Measurements from ENCODE around the gene ADGRF5.

Gene ADGRF5

GRCh38 chr6:46927066-46927465 lies 5.3 kb upstream of the ADGRF5 start:
- no peak for DNase-seq

- DNase-seq: no peak
Observed at GRCh38 chr6:46926481-46926880, 4.7 kb upstream of the ADGRF5 start.

DNA sequence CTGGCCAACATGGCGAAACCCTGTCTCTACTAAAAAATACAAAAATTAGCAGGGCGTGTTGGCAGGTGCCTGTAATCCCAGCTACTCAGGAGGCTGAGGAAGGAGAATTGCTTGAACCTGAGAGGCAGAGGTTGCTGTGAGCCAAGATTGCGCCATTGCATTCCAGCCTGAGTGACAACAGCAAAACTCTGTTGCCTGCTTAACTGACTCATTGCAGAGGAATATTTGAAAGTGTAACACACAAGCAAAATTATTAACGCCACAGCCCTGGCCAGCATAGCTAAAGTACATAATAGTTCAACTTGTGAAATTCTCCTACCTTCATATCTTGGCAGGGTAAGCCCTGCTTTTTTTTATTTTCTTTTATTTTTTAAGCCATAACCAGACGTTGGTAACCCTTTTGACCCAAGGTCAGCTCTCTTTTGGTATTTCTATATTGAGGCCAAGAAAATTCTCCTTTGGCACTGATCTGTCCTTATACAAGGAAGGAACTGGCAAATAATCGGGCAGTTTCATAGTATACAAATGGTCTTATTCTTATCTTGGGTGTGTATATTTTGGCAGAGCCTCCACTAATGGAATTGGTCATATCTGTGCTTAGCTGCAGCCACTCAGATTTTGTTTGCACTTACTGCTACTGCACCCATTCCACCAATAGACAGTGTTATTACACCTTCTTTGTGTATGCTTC lies 4.0 kb upstream of the ADGRF5 start:
- DNase-seq: no peak

GRCh38 chr6:46923476-46923875 lies 1.7 kb upstream of the ADGRF5 start:
- no peak for DNase-seq

- DNase-seq: no peak
Observed at GRCh38 chr6:46921059-46921458, 679 bp downstream of the ADGRF5 start.

GRCh38 chr6:46918806-46919205 lies 2.9 kb downstream of the ADGRF5 start:
- no peak for DNase-seq

GRCh38 chr6:46917002-46917545 lies 4.7 kb downstream of the ADGRF5 start:
- peak; percentile 27 for DNase-seq

- no peak for DNase-seq
Observed at GRCh38 chr6:46915866-46916265, 5.9 kb downstream of the ADGRF5 start.

- DNase-seq: no peak
Observed at GRCh38 chr6:46915380-46915779, 6.4 kb downstream of the ADGRF5 start.

GRCh38 chr6:46914279-46914810 lies 7.4 kb downstream of the ADGRF5 start:
- DNase-seq: no peak

DNA sequence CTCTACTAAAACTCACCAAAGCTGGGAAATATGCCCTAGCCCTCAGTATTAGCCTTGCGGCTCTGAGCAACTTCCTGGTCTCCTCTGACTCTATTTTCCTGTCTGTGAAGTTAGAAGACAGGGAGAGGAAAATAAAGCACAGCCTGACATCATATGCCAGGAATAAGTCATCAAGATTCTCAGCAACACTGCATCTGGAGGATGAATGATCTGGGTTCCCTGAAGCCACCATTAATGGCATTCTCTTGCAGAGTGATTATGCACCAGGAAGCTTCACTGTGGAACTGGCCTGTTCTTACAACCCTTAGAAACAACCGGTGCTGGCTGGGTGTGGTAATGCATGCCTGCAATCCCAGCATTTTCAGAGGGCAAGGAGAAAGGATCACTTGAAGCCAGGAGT lies 12.4 kb downstream of the ADGRF5 start:
- no peak for DNase-seq

- no peak for DNase-seq
Observed at GRCh38 chr6:46906776-46907175, 15.0 kb downstream of the ADGRF5 start.

DNA sequence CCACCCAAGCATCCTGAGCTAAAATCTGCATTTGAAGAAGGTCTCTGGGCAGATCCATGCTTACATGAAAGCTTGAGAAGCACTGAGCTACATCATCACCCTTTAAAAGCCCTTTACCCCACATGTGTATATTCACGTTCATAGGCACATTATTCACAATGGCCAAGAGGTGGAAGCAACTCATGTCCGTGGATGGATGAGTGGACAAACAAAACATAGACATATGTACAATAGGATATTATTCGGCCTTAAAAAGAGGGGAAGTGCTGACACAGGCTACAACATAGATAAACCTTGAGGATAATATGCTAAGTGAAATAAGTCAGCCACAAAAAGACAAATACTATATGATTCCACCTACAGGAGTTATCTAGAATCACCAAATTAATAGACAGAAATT lies 17.6 kb downstream of the ADGRF5 start:
- no peak for DNase-seq

DNA sequence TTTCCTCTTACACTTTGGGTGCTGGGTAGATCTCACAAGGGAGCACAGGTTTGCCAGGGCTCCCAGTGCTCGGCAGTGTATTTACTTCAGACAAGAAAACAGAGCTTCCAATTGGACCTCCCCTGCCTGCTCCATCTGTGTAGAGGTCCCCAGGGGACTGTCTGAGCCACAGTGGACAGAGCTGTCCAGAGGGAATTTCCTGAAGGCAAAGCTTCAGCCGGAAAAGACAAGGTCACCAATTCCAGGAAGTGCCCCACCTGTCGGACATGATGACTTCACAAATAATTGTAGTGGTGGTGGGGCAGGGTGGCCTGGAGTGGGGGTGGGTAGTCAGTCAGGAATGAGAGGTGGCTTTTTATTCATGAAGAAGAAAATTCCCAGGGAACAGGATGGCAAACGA lies 18.6 kb downstream of the ADGRF5 start:
- no peak for DNase-seq

DNA sequence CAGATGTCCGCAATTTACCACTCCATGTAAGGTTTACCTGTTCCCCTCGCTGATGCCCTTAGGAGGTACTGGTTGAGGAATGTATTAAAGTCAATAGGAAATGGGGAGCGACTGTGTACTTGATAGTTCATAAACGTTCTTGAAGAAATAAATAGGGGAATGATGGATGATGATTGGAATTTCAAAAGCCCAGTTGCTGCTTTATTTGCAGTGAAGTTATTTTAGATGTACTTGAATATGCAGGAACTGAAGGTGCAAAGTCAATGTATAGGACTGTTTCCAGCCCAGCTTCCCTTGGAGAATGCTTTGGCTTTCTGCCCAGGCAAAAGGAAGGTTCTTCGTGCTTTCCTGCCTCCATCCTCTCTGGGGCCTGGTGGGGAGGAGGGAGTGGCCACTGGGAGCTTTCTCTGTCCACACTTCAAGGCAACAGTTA lies 19.8 kb downstream of the ADGRF5 start:
- no peak for DNase-seq

DNA sequence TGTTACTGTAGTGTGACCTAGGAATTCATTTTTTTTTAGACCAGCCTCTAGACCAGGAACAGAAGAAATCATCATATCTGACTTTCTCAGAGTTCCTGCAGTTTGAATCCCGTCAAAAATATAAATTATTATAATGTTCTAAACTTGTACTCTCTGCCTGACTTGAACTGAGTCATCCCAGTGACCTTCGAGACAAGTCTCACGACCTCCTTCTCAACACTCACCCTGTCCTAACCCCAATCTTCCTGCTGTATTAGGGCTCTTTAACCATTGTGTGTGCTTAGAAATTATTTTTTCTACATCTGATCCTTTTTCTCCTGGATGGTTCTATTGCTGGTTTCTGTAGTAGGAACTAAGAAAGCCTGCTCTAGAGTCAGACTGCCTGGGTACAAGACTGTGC lies 21.5 kb downstream of the ADGRF5 start:
- no peak for DNase-seq

GRCh38 chr6:46899659-46900058 lies 22.1 kb downstream of the ADGRF5 start:
- DNase-seq: no peak

DNA sequence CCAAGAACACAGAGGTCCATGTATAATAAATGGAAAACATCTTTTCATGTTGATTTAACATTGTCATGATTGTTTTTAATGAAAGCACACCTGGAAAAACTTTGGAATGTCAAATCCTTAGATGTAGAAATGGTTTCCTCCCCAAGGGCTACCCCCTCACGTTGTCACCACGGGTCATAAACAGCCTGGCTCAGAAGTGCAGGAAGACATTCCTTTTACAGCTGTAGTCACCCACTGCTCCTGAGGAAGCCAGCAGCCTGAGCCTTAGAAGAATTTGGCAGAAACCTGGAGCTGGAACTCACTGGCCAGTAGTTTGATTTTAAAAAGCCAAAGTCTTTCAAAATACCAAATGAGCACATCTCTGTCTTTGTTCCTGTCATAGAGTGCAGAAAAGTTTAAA lies 23.7 kb downstream of the ADGRF5 start:
- no peak for DNase-seq

- no peak for DNase-seq
Observed at GRCh38 chr6:46896871-46897270, 24.9 kb downstream of the ADGRF5 start.

GRCh38 chr6:46895930-46896329 lies 25.8 kb downstream of the ADGRF5 start:
- no peak for DNase-seq

- no peak for DNase-seq
Observed at GRCh38 chr6:46894433-46894832, 27.3 kb downstream of the ADGRF5 start.

- no peak for DNase-seq
Observed at GRCh38 chr6:46893648-46894047, 28.1 kb downstream of the ADGRF5 start.

DNA sequence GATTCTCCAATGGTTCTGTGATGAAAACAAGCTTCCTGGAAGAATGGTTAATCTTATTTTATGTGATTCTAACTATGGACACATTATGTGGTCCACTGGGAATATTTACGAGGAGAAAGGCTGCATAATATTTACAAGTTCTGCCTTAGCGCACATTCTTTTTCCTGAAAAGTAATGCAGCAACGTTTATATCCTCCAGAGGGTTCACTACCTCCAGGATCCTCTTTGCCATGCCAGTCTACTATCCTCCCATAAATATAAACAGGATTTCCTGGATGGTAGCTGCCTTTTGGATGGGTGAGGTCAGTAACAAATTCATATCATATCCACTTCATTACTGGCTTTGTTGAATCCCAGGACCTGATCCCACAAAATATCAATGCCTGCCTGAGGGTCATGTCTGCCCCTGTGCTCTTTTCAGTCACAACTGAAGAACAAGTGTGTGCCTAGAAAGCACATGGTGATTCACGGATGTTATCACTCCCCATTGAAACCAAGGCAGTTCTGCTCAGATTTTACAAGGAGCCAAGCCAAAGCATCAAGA lies 30.4 kb downstream of the ADGRF5 start:
- no peak for DNase-seq

- no peak for DNase-seq
Observed at GRCh38 chr6:46888578-46888977, 33.2 kb downstream of the ADGRF5 start.

DNA sequence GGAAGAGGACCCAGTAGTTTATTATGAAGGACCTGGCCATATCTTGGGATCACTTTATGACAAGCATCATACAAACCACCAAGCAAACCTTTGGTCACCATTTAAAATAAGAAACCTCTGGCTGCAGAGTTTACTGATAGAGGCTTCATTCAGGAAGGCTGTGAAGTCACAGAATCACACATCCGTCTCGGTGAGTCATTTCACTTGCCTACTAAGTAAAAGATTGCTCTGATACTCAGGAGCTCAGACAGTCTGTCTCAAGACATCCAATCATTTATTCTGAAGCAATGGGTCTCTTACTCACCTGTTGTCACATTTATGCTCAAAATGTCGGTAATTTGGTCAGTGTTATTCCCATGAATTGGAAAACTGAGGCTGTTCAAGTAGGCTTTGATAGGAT lies 33.7 kb downstream of the ADGRF5 start:
- DNase-seq: no peak
